GM21717 (cell line): ENCODE data around the gene FBXW8.

Source experiments
- ATAC-seq: cut with Tn5 transposase; IDR thresholded peaks from one replicate; pipeline ENCODE4 v1.9.1; 2021; ENCODE audit warnings: mild to moderate bottlenecking, moderate library complexity; ENCODE audit not compliant: unreplicated experiment

Gene FBXW8

GRCh38 chr12:117018276-117018675 is 107.5 kb downstream of the FBXW8 start:
- ATAC-seq = no peak

- no peak for ATAC-seq
Observed at GRCh38 chr12:117018685-117019084, 107.9 kb downstream of the FBXW8 start.

- ATAC-seq = no peak
Observed at GRCh38 chr12:117019866-117020265, 109.1 kb downstream of the FBXW8 start.

DNA sequence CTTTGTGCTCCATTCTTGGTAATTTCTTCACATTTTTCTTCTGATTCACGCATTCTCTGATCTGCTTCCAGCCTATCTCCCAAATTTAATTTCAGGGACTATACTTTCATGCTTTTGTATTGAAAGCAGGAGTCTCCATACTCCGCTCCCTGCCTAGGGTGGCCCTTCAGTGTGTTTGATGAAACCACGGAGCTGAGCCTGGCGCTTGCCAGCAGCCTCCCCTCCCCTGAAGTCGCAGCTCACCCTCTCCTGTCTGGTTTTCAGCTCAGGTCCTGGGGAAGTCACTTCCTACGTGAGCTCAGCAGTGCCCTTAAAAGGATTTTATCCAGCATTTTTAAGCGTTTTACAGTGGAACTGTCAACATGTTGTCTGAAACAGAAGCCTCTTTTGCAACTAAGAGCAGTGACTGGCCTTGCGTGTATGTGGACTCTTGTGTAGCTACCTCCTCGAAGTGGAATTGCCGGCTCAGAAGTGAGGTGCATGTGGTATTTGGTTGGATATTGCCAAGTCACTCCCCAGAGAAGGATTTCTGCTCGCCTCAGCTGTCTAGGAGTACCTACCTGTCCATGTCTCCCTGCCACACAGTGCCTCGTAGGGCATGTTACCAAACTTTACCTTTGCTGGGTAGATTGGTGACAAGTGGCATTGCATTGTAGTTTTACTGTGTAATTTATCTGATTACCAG is 109.9 kb downstream of the FBXW8 start:
- no peak for ATAC-seq

- no peak for ATAC-seq
Observed at GRCh38 chr12:117022465-117022864, 111.7 kb downstream of the FBXW8 start.

- no peak for ATAC-seq
Observed at GRCh38 chr12:117023998-117024960, 113.5 kb downstream of the FBXW8 start.

- ATAC-seq = no peak
Observed at GRCh38 chr12:117024961-117025480, 114.3 kb downstream of the FBXW8 start.

DNA sequence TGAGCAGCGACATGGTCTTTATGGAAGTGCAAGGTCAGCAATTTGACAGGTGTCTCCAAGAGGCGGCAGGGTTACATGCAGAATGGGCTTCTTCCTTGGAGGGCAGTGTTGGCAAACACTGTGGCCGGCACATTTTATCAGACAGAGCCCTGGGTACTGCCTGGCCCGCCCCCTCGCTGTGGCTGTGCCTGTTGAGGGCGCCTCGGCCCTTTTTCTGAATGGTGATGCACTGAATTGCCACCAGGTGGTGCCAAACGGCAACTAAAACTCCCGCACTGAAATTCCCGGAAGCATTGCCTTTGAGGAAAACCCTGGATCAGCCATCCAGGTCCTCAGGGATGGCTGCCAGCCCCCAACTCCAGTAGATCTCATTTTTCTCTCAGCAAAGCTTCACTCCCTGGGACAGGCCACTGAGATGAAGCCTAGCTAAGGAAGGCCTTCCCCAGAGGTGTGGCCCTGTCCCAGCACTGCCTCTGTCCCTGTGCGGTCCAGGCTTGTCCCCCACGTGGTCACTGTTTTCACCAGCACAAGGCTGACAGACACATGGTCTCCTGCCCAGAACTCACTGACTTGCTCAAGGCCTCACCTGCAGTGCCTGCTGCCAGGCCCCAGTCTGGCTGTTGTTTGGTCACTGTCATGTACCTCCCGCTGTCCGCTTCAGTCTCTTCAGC is 114.9 kb downstream of the FBXW8 start:
- ATAC-seq = no peak

DNA sequence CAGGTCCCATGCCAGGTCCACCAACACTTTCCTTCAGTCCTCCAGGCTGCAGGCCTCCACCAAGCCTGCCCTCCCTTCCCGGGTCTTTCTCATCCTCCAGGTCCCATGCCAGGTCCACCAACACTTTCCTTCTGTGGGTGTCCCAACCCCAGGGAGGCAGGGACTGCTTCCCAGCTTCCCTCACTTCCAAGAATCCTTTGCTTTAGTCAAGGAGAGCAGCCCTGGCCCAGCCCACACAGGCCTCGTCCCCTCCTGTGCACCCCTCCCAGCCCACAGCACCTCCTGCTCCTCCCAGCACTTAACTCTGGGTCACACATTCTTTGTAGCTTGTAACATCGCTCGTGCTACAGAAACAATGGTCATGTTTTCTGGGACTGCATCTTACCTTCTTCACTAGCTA is 115.6 kb downstream of the FBXW8 start:
- no peak for ATAC-seq

- ATAC-seq = no peak
Observed at GRCh38 chr12:117026921-117027250, 116.1 kb downstream of the FBXW8 start.

DNA sequence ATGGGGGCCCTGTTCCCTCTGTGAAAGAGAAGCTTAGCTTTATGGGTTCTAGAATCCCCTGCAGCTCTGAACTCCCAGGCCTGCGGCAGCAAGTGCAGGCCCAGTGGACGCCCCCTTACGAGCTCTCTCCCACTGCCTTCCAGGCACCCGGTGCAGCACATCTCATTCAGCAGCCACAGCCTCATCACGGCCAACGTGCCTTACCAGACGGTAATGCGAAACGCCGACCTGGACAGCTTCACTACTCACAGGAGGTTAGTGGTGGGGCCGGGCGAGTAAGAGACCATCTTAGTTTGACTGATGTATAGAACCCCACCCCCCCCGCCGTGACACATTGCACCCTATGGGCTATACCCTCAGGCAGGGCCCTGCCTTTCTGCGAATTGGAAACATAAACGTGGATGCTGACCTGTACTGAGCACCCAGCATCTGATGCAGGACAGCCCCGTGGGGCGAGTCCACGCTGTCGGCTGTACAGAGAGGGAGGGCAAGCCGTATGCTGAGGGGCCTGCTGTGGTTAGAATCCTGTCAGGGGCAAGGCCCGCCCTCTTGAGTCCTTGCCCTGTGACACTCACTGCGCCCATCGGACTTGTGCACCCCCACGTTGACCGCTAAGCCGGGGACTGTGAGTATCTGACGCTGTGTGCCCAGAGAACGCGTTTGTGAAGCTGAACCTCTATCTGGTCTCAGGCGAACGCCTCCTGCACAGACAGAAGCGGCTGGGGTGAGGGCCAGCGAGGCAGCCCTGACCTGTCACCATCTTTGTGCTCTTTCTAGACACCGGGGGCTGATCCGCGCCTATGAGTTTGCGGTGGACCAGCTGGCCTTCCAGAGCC is 116.7 kb downstream of the FBXW8 start:
- no peak for ATAC-seq

DNA sequence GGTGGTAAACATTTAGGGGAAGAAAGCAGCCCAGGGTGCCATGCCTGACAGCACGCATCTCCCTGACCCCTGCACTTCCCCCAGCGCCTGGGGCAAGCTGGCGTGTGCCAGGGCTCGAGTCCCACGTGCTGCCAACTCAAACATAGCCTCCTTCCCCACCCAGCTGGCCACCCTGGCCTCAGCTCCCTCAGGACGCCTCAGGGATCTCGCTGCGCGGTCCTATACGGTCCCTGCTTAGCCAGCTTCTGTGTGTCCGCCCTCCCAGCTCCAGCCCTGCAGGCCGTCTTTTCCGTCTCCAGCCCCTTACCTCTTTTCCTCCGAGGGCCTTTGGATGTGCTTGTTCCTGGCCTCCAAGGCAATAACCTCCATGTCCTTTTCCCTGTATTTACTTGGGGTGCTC is 117.5 kb downstream of the FBXW8 start:
- ATAC-seq = no peak

DNA sequence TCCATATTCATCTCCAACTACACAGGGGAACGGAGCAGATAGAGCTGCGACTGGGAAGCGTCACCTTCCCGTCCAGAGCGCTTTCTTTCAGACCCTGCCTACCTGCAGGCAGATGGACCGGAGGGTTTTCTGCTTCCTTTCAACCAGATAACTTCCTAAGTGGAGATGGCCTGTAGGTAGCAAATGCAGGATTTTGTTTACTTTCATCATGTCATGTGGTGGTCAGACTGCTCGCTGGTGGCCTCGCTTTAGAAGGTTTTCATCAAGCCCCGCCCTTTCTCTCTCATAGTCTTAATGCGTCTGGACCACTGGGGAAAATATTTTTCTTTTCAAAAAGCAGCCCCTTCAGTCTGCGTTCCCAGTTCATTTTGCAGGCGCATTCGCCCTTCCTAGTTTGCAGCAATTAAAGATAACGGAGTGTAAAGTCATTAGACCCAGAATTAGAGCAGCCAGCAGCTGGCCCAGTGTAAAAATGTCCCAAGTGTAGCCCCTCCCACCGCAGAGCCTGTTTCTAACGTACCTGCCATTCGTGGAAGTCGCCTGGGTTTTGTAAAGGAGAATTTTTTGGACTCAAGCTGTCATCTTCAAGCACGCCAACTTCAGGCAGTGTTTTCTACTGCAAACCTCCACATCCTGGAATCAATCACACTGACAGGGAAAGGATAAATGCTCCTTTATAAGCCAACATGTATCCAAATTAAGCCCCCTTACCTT is 119.6 kb downstream of the FBXW8 start:
- no peak for ATAC-seq

- ATAC-seq = no peak
Observed at GRCh38 chr12:117031843-117032592, 121.3 kb downstream of the FBXW8 start.

- ATAC-seq = no peak
Observed at GRCh38 chr12:117032593-117033381, 122.0 kb downstream of the FBXW8 start.

- ATAC-seq = no peak
Observed at GRCh38 chr12:117033382-117034221, 122.9 kb downstream of the FBXW8 start.

- ATAC-seq = no peak
Observed at GRCh38 chr12:117034249-117034648, 123.5 kb downstream of the FBXW8 start.
